Naive thymus-derived CD4-positive, alpha-beta T cell (primary cell): Measurements from ENCODE around the gene DCAF11. TPM values are rescaled to one million over a fixed set of nuclear protein-coding genes. Genes with fewer than 3 reads are reported as not detected.

ENCODE experiments used
- ATAC-seq: fragments of 150-1000 bp; cut with Tn5 transposase; 2 replicates; pipeline ENCODE4 v1.10.0; 2021; ENCODE audit warnings: mild to moderate bottlenecking, moderate library complexity
- CTCF ChIA-PET: fragments of 350-600 bp; sonication (Branson Sonifier 250); formaldehyde crosslinking; loops from one replicate; lab custom pipeline; 2021; ENCODE audit warnings: antibody characterized with exemption; lab: Charles Lee
- POLR2A ChIA-PET: fragments of 350-600 bp; sonication (Branson Sonifier 250); formaldehyde crosslinking; loops from one replicate; lab custom pipeline; 2021; ENCODE audit warnings: antibody characterized with exemption, inconsistent platforms; lab: Charles Lee
- DNase-seq, 9 donors: peaks; one replicate each; pipeline versions ENCODE4 v3.0.0 to v3.0.0-alpha.2; 2020 to 2022; ENCODE audit warnings: mixed read lengths in 1 of 9
- H3K27ac ChIP-seq: one replicate; pipeline ENCODE4 v1.7.0; 2013; ENCODE audit warnings: mild to moderate bottlenecking, low read depth, low read length, moderate library complexity
- H3K27me3 ChIP-seq, 2 donors: one replicate each; pipeline ENCODE4 v1.7.0; 2013; ENCODE audit warnings: low read length in 2 of 2, mild to moderate bottlenecking in 2 of 2, moderate library complexity in 2 of 2; ENCODE audit not compliant: control insufficient read depth in 2 of 2, insufficient read depth in 2 of 2
- H3K36me3 ChIP-seq, 3 experiments: 1 replicate in 2 of 3; 2 replicates in 1 of 3; pipeline ENCODE4 v1.7.0; 2013; ENCODE audit warnings: low read length in 3 of 3, mild to moderate bottlenecking in 3 of 3, moderate library complexity in 1 of 3; ENCODE audit not compliant: insufficient read depth in 3 of 3, control insufficient read depth in 2 of 3
- H3K4me1 ChIP-seq, 2 donors: one replicate each; pipeline ENCODE4 v1.7.0; 2013; ENCODE audit warnings: low read length in 2 of 2, mild to moderate bottlenecking in 2 of 2, moderate library complexity in 1 of 2; ENCODE audit not compliant: control insufficient read depth in 2 of 2, insufficient read depth in 2 of 2
- H3K4me3 ChIP-seq: 2 replicates; pipeline ENCODE4 v1.7.0; 2013; ENCODE audit warnings: mild to moderate bottlenecking, low read length
- H3K9me3 ChIP-seq, 3 experiments: 1 replicate in 2 of 3; 2 replicates in 1 of 3; pipeline ENCODE4 v1.7.0; 2013; ENCODE audit warnings: low read length in 3 of 3; ENCODE audit not compliant: control insufficient read depth in 2 of 3
- H3K27ac Mint-ChIP-seq, 9 donors: one replicate each; pipeline ENCODE4 v1.8.0; 2020 to 2022; ENCODE audit warnings: mixed read lengths in 9 of 9, mild to moderate bottlenecking in 8 of 9, moderate library complexity in 5 of 9, inconsistent platforms in 2 of 9
- H3K27me3 Mint-ChIP-seq, 5 donors: one replicate each; pipeline ENCODE4 v1.8.0; 2021 to 2022; ENCODE audit warnings: mixed read lengths in 5 of 5, mild to moderate bottlenecking in 1 of 5
- H3K36me3 Mint-ChIP-seq, 5 donors: one replicate each; pipeline ENCODE4 v1.8.0; 2020 to 2022; ENCODE audit warnings: mixed read lengths in 5 of 5, mild to moderate bottlenecking in 3 of 5, inconsistent platforms in 1 of 5
- H3K4me1 Mint-ChIP-seq, 7 donors: one replicate each; pipeline ENCODE4 v1.8.0; 2020 to 2022; ENCODE audit warnings: mixed read lengths in 7 of 7, mild to moderate bottlenecking in 3 of 7, inconsistent platforms in 1 of 7
- H3K4me3 Mint-ChIP-seq, 10 donors: one replicate each; pipeline ENCODE4 v1.8.0; 2020 to 2022; ENCODE audit warnings: mild to moderate bottlenecking in 10 of 10, mixed read lengths in 10 of 10, moderate library complexity in 6 of 10, inconsistent platforms in 2 of 10
- H3K9me3 Mint-ChIP-seq, 11 donors: one replicate each; pipeline ENCODE4 v1.8.0; 2020 to 2022; ENCODE audit warnings: mixed read lengths in 11 of 11, mild to moderate bottlenecking in 4 of 11, inconsistent platforms in 1 of 11, moderate library complexity in 1 of 11
- intact Hi-C, 2 donors: fragments of 100-400 bp; cut with micrococcal nuclease; formaldehyde crosslinking; loops; one replicate each; pipeline ENCODE4 v1.15.1; 2023
- polyA plus RNA-seq, 2 donors: library from polyadenylated mRNA; unstranded; fragments of 300-500 nt; fragmentation: Illumina TruSeq; gene quantifications; one replicate each; pipeline ENCODE4 v1.2.3, GENCODE V29; 2021
- total RNA-seq, 6 experiments: library from RNA in 5 of 6; stranded (reverse) in 5 of 6; gene quantifications; 1 replicate in 5 of 6; 2 replicates in 1 of 6; pipeline ENCODE4 v1.2.3 and lab custom pipeline; 2021 to 2026

Gene DCAF11
- total and polyA plus RNA-seq, 7 experiments from 2014 or later, result 69.1 to 97.0 (median 83.3) TPM

DNA sequence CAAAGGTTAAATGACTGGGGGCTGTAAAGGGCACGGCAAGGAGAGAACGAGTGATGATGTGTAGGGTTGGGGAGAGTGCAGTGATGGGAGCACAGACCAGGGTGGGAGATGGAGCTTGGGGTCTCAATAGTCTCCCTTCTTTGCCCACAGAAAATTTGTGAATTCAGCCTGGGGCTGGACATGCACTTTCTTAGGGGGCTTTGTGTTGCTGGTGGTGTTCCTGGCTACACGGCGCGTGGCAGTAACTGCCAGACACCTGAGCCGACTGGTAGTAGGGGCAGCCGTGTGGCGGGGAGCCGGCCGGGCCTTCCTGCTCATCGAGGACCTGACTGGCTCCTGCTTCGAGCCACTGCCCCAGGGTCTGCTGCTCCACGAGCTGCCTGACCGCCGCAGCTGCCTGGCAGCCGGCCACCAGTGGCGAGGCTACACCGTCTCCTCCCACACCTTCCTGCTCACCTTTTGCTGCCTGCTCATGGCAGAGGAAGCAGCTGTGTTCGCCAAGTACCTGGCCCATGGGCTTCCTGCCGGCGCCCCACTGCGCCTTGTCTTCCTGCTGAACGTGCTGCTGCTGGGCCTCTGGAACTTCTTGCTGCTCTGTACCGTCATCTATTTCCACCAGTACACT lies 17.6 kb downstream of the DCAF11 start:
- H3K27ac ChIP-seq, result peak overlapping the region; percentile 68
- peaks cover 0 to 3% (median 0%) of the 10 kb centered on the region in 3 experiments for H3K36me3 ChIP-seq
- intact Hi-C loops, result loop anchor here in 1 of 2 donors (1.0 kb wide), 1 partner anchor 17 kb away; no protein-coding TSS in a partner anchor
- CTCF ChIA-PET, result interaction anchor here (1.1 to 1.7 kb wide), 3 partner anchors 13 to 24 kb away, joined by 3 to 4 read pairs (median 3); partner anchors contain the start of genes DCAF11 and NRL
- peak in 6 of 9 donors; percentile 35 to 50 (median 42) for DNase-seq
- H3K27me3 ChIP-seq, result no peaks in the 10 kb centered on the region
- H3K4me1 Mint-ChIP-seq, result peaks cover 26 to 41% (median 34%) of the 10 kb centered on the region in 7 donors
- H3K36me3 Mint-ChIP-seq, result peaks cover 0 to 10% (median 0%) of the 10 kb centered on the region in 5 donors
- peaks cover 13 to 27% of the 10 kb centered on the region in 2 donors for H3K4me1 ChIP-seq
- peaks cover 0 to 4% (median 0%) of the 10 kb centered on the region in 11 donors for H3K9me3 Mint-ChIP-seq
- H3K9me3 ChIP-seq, result no peaks in the 10 kb centered on the region
- POLR2A ChIA-PET, result interaction anchor here (0.5 to 11.7 kb wide), 8 partner anchors 11 to 195 kb away, joined by 3 to 298 read pairs (median 3); partner anchors contain the start of genes DCAF11, IRF9, NRL and PSME2
- peak overlapping the region; percentile 37 to 80 (median 70) for H3K4me3 Mint-ChIP-seq
- no peak overlapping the region for H3K4me3 ChIP-seq
- no peak for ATAC-seq
- H3K27ac Mint-ChIP-seq, result peak overlapping the region; percentile 73 to 97 (median 93)
- no peaks in the 10 kb centered on the region for H3K27me3 Mint-ChIP-seq

DNA sequence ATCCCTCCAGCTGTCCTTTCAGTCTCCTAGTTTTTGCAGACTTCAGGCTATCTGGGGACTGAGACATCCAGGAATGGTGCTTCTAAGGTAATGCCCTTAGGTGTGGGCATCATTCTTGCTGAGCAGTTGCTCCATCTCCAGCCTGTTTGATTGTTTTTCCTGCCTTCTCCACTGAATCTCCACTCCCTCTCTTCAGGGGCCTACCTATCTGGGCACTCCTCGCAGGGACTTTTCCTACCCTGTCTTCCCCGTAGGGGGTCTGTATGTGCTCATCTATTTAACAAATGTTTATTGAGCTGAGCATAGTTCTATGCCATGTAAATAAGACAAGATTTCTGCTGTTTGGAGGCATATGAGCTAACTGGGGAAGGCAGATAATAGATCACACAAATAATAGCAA lies 18.4 kb downstream of the DCAF11 start:
- no peaks in the 10 kb centered on the region for H3K9me3 ChIP-seq
- ChIA-PET POLR2A (interaction anchor here (0.6 to 11.7 kb wide), 8 partner anchors 12 to 110 kb away, joined by 3 to 298 read pairs (median 4); partner anchors contain the start of genes DCAF11, IRF9, NRL and PSME2), CTCF (interaction anchor here (1.1 to 1.7 kb wide), 3 partner anchors 13 to 18 kb away, joined by 3 to 4 read pairs (median 4); partner anchors contain the start of genes DCAF11 and NRL)
- ATAC-seq (no peak), DNase-seq (no peak)
- Mint-ChIP-seq H3K27me3 (no peaks in the 10 kb centered on the region), H3K27ac (peak overlapping the region; percentile 73 to 97 (median 93)), H3K4me1 (peaks cover 31 to 48% (median 39%) of the 10 kb centered on the region in 7 donors), H3K36me3 (peaks cover 0 to 14% (median 1%) of the 10 kb centered on the region in 5 donors), H3K9me3 (peaks cover 0 to 4% (median 0%) of the 10 kb centered on the region in 11 donors), H3K4me3 (peak overlapping the region in 9 of 10 donors; percentile 37 to 80 (median 72))
- intact Hi-C loops, result loop anchor here in 1 of 2 donors (1.0 kb wide), 1 partner anchor 18 kb away; no protein-coding TSS in a partner anchor
- H3K27ac ChIP-seq, result peak overlapping the region; percentile 68
- H3K27me3 ChIP-seq, result no peaks in the 10 kb centered on the region
- H3K4me3 ChIP-seq, result no peak overlapping the region
- peaks cover 16 to 33% of the 10 kb centered on the region in 2 donors for H3K4me1 ChIP-seq
- H3K36me3 ChIP-seq, result peaks cover 0 to 10% (median 7%) of the 10 kb centered on the region in 3 experiments

GRCh38 chr14:24133735-24134134 lies 19.2 kb downstream of the DCAF11 start:
- peaks cover 16 to 33% of the 10 kb centered on the region in 2 donors for H3K4me1 ChIP-seq
- H3K27ac Mint-ChIP-seq, result peak overlapping the region in 3 of 9 donors; percentile 25 to 92 (median 73)
- no peak overlapping the region for H3K4me3 Mint-ChIP-seq
- H3K4me1 Mint-ChIP-seq, result peaks cover 36 to 55% (median 47%) of the 10 kb centered on the region in 7 donors
- H3K4me3 ChIP-seq, result no peak overlapping the region
- no peaks in the 10 kb centered on the region for H3K27me3 ChIP-seq
- H3K27me3 Mint-ChIP-seq, result no peaks in the 10 kb centered on the region
- peaks cover 0 to 4% (median 0%) of the 10 kb centered on the region in 11 donors for H3K9me3 Mint-ChIP-seq
- ATAC-seq (no peak), DNase-seq (no peak)
- H3K27ac ChIP-seq, result no peak overlapping the region
- H3K36me3 Mint-ChIP-seq, result peaks cover 0 to 22% (median 8%) of the 10 kb centered on the region in 5 donors
- H3K9me3 ChIP-seq, result no peaks in the 10 kb centered on the region
- ChIA-PET CTCF (interaction anchor here (0.6 to 1.4 kb wide), 3 partner anchors 18 to 149 kb away, joined by 3 to 5 read pairs (median 4); partner anchors contain the start of gene TINF2), POLR2A (interaction anchor here (0.6 to 11.7 kb wide), 10 partner anchors 13 to 1537 kb away, joined by 3 to 298 read pairs (median 4); partner anchors contain the start of genes DCAF11, IRF9, NRL and PSME2)
- intact Hi-C loops, result no loop called here
- H3K36me3 ChIP-seq, result peaks cover 0 to 18% (median 10%) of the 10 kb centered on the region in 3 experiments

GRCh38 chr14:24135584-24135833 lies 20.9 kb downstream of the DCAF11 start:
- intact Hi-C loops, result no loop called here
- Mint-ChIP-seq H3K4me1 (peaks cover 48 to 71% (median 61%) of the 10 kb centered on the region in 7 donors), H3K27ac (peak overlapping the region; percentile 86 to 98 (median 91)), H3K4me3 (peak overlapping the region; percentile 80 to 95 (median 92)), H3K27me3 (no peaks in the 10 kb centered on the region), H3K36me3 (peaks cover 0 to 37% (median 17%) of the 10 kb centered on the region in 5 donors), H3K9me3 (peaks cover 0 to 4% (median 0%) of the 10 kb centered on the region in 11 donors)
- peaks cover 0 to 28% (median 10%) of the 10 kb centered on the region in 3 experiments for H3K36me3 ChIP-seq
- ATAC-seq (no peak), DNase-seq (no peak)
- peak overlapping the region; percentile 97 for H3K27ac ChIP-seq
- H3K27me3 ChIP-seq, result no peaks in the 10 kb centered on the region
- ChIA-PET POLR2A (interaction anchor here (1.0 to 11.7 kb wide), 13 partner anchors 13 to 136 kb away, joined by 3 to 298 read pairs (median 7); partner anchors contain the start of genes CHMP4A, DCAF11, IRF9 and MDP1), CTCF (interaction anchor here (0.6 to 2.1 kb wide), 8 partner anchors 11 to 107 kb away, joined by 3 to 11 read pairs (median 3); partner anchors contain the start of genes IRF9 and TINF2)
- peak overlapping the region; percentile 83 for H3K4me3 ChIP-seq
- H3K4me1 ChIP-seq, result peaks cover 16 to 37% of the 10 kb centered on the region in 2 donors
- no peaks in the 10 kb centered on the region for H3K9me3 ChIP-seq

DNA sequence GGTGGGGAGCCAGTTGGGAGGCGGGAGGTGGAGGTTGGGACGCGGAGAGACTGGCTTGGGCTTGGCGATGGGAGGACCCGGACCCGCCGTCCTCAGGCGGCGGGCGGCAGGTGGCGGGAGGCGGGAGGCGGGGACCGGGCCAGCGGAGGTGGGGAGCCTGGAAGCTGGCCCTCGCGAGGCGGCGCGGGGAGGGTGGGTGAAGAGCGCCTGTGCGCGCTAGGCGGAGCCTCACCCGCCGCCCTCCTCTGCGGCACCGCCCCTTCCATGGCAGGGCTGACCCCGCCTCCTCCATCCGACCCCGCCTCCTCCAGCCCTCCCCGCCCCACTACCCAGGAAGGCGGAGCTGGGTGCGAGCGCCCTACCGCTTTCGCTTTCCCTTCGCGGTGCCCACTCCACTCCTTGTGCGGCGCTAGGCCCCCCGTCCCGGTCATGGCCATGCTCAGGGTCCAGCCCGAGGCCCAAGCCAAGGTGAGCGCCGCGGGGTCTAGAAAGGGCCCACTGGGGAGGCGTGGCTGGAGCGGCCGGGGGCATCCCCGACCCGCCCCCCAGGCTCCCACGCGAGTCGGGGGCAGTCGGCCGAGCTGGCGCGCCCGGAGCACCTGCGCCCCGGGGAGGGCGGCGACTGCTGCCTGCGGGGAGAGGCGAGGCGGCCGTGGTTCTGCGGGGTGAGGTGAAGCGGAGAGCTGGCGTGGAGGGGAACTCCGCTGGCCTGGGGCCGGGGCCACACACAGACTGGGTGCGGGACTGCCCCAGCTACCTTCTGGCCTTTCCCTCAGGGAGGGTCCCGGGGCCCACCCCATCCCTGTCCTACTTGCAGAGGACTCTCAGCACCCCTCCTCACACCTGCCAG lies 21.5 kb downstream of the DCAF11 start, which contains the start of gene PSME1:
Gene PSME1, plus strand, starts transcription at position 361 of the 850 bp plus-strand sequence. Its CDS starts 69 bp downstream, at position 430.
- peaks cover 0 to 29% (median 10%) of the 10 kb centered on the region in 3 experiments for H3K36me3 ChIP-seq
- POLR2A ChIA-PET, result interaction anchor here (0.7 to 11.7 kb wide), 15 partner anchors 13 to 834 kb away, joined by 3 to 298 read pairs (median 5); partner anchors contain the start of genes CHMP4A, DCAF11, IRF9 and MDP1
- H3K9me3 ChIP-seq, result no peaks in the 10 kb centered on the region
- peaks cover 0 to 36% (median 17%) of the 10 kb centered on the region in 5 donors for H3K36me3 Mint-ChIP-seq
- H3K27me3 ChIP-seq, result no peaks in the 10 kb centered on the region
- intact Hi-C loops, result loop anchor here (1.0 to 2.0 kb wide), 11 partner anchors 9 to 163 kb away; partner anchors contain the start of genes IRF9 (in 2 of the 2), PCK2 (in 2 of the 2), RNF31 (in 2 of the 2) and CHMP4A (in 1 of the 2)
- peaks cover 16 to 37% of the 10 kb centered on the region in 2 donors for H3K4me1 ChIP-seq
- peak within 1 kb of the TSS; percentile 88 to 95 (median 92) for H3K4me3 Mint-ChIP-seq
- peak within 1 kb of the TSS; percentile 83 for H3K4me3 ChIP-seq
- ATAC-seq, result peak; percentile 99
- H3K27ac ChIP-seq, result peak within 1 kb of the TSS; percentile 97
- CTCF ChIA-PET, result interaction anchor here (0.6 to 2.1 kb wide), 8 partner anchors 11 to 107 kb away, joined by 3 to 11 read pairs (median 3); partner anchors contain the start of genes IRF9 and TINF2
- peak within 1 kb of the TSS; percentile 86 to 98 (median 93) for H3K27ac Mint-ChIP-seq
- H3K4me1 Mint-ChIP-seq, result peaks cover 48 to 70% (median 64%) of the 10 kb centered on the region in 7 donors
- DNase-seq, result peak; percentile 88 to 97 (median 92)
- H3K9me3 Mint-ChIP-seq, result peaks cover 0 to 4% (median 0%) of the 10 kb centered on the region in 11 donors
- no peaks in the 10 kb centered on the region for H3K27me3 Mint-ChIP-seq
